HepG2 (cell line): ENCODE measurements around the gene HK2. TPM values are rescaled to one million over a fixed set of nuclear protein-coding genes. Genes with fewer than 3 reads are reported as not detected.

ENCODE experiments used
- CBX1 ChIP-seq: IDR thresholded peaks from one replicate; pipeline ENCODE4 v1.6.1; 2016; ENCODE audit warnings: antibody characterized with exemption, low read depth
- CEBPZ ChIP-seq: IDR thresholded peaks from 2 replicates; pipeline ENCODE4 v1.6.1; 2012; ENCODE audit warnings: low read length, improper control_type of control experiment
- GATAD2A ChIP-seq: IDR thresholded peaks from 2 replicates; pipeline ENCODE4 v1.6.1; 2016
- HNRNPL ChIP-seq: fragments of 200-400 bp; formaldehyde crosslinking; IDR thresholded peaks from 2 replicates; pipeline ENCODE4 v1.6.1; 2017; ENCODE audit warnings: mild to moderate bottlenecking, low read depth, low read length
- IRX3 ChIP-seq: sonication (generic); formaldehyde crosslinking; IDR thresholded peaks from 2 replicates; pipeline ENCODE4 v1.8.1; 2023; ENCODE audit warnings: mild to moderate bottlenecking, low read depth, missing genetic modification reagents, borderline replicate concordance
- KDM5A ChIP-seq: fragments of 200-600 bp; sonication (generic); IDR thresholded peaks from 2 replicates; pipeline ENCODE4 v1.7.0; 2018; ENCODE audit warnings: antibody characterized with exemption, mild to moderate bottlenecking, low read length, borderline replicate concordance
- KLF13 ChIP-seq: sonication (generic); formaldehyde crosslinking; IDR thresholded peaks from 2 replicates; pipeline ENCODE4 v1.4.0; 2020; ENCODE audit warnings: mild to moderate bottlenecking, missing genetic modification reagents
- LCORL ChIP-seq, 2 experiments: fragments of 450-650 bp in 1 of 2; sonication (generic) in 1 of 2; formaldehyde crosslinking in 1 of 2; IDR thresholded peaks; 2 replicates each; pipeline versions ENCODE4 v1.5.0 to v1.6.1; 2017 to 2020; ENCODE audit warnings: antibody characterized with exemption in 1 of 2, missing genetic modification reagents in 1 of 2
- RAD21 ChIP-seq: fragments of 450-650 bp; formaldehyde crosslinking; IDR thresholded peaks from 2 replicates; pipeline ENCODE4 v1.5.0; 2020; ENCODE audit warnings: mild to moderate bottlenecking
- SNAPC2 ChIP-seq: sonication (generic); formaldehyde crosslinking; IDR thresholded peaks from 2 replicates; pipeline ENCODE4 v1.8.1; 2022; ENCODE audit warnings: mild to moderate bottlenecking, missing genetic modification reagents
- SSRP1 ChIP-seq: IDR thresholded peaks from 2 replicates; pipeline ENCODE4 v1.6.1; 2016; ENCODE audit warnings: control low read depth
- ZMYM2 ChIP-seq: sonication (generic); formaldehyde crosslinking; IDR thresholded peaks from 2 replicates; pipeline ENCODE4 v1.8.0; 2022; ENCODE audit warnings: mild to moderate bottlenecking, missing genetic modification reagents
- ZNF530 ChIP-seq: sonication (generic); formaldehyde crosslinking; IDR thresholded peaks from 2 replicates; pipeline ENCODE4 v1.5.0; 2020; ENCODE audit warnings: low read depth, mild to moderate bottlenecking, missing genetic modification reagents
- ZNF687 ChIP-seq: sonication (generic); formaldehyde crosslinking; IDR thresholded peaks from 2 replicates; pipeline ENCODE4 v1.5.1; 2020; ENCODE audit warnings: mild to moderate bottlenecking, missing genetic modification reagents, moderate library complexity
- ZNF773 ChIP-seq: sonication (generic); formaldehyde crosslinking; IDR thresholded peaks from 2 replicates; pipeline ENCODE4 v1.4.0; 2020; ENCODE audit warnings: missing genetic modification reagents, borderline replicate concordance
- polyA plus RNA-seq, 8 experiments: library from polyadenylated mRNA; depleted of rRNA in 3 of 8; stranded (reverse) in 7 of 8; unstranded in 1 of 8; fragments of >200 nt; fragmentation: Illumina TruSeq in 4 of 8; extraction: Trizol in 4 of 8; gene quantifications; 2 replicates each; pipeline versions ENCODE4 v1.2.1 to v1.2.3, GENCODE V29; 2011 to 2016; ENCODE audit warnings: low read depth in 4 of 8, missing spikeins in 1 of 8, mixed read lengths in 1 of 8; ENCODE audit not compliant: insufficient read depth in 1 of 8
- total RNA-seq, 5 experiments: library from RNA; depleted of rRNA; stranded (reverse); fragments of >200 nt; fragmentation: Illumina TruSeq; extraction: Trizol; gene quantifications; 2 replicates each; pipeline ENCODE4 v1.2.3, GENCODE V29; 2016; ENCODE audit warnings: low read depth in 1 of 5
- TF ChIP-seq, protein P1 (sequence below): sonication (generic); formaldehyde crosslinking; IDR thresholded peaks from 2 replicates; pipeline ENCODE4; 2020; ENCODE audit warnings: missing genetic modification reagents, mild to moderate bottlenecking, borderline replicate concordance
- TF ChIP-seq, protein P2 (sequence below): sonication (generic); IDR thresholded peaks from 2 replicates; pipeline ENCODE4 v1.6.1; 2016; ENCODE audit warnings: low read depth, borderline replicate concordance

The HK2 gene
- total and polyA plus RNA-seq, 2 of the 13 experiments (the other 11 are each of a cell fraction or from before 2014, with no cell fraction given): 13.2 to 101 TPM

GRCh38 chr2:74865770-74866674, 32.1 kb downstream of the HK2 start (continued):
- TF ChIP-seq GATAD2A: peak; percentile 41; the same call in 1 of the 2 replicates
- TF ChIP-seq ZMYM2 (CRISPR knock-in tag): 0 out of 2 replicates have a peak, but pooled peaks have one; percentile 20
- no peak for TF ChIP-seq KLF13
- no peak for TF ChIP-seq ZNF530 (CRISPR knock-in tag)
- TF ChIP-seq ZNF687: peak; percentile 68
- no peak for TF ChIP-seq LCORL (IDR thresholded peaks at IDR 0.05)
- no peak for TF ChIP-seq LCORL (CRISPR knock-in tag; IDR thresholded peaks at IDR 0.05)
- no peak for TF ChIP-seq SSRP1 (CRISPR knock-in tag)
- TF ChIP-seq CEBPZ: no peak
- no peak for TF ChIP-seq ZNF773 (CRISPR knock-in tag)
- TF ChIP-seq KDM5A: no peak
- TF ChIP-seq RAD21 (CRISPR knock-in tag): no peak
- TF ChIP-seq CBX1: no peak
- TF ChIP-seq, protein P1, sequence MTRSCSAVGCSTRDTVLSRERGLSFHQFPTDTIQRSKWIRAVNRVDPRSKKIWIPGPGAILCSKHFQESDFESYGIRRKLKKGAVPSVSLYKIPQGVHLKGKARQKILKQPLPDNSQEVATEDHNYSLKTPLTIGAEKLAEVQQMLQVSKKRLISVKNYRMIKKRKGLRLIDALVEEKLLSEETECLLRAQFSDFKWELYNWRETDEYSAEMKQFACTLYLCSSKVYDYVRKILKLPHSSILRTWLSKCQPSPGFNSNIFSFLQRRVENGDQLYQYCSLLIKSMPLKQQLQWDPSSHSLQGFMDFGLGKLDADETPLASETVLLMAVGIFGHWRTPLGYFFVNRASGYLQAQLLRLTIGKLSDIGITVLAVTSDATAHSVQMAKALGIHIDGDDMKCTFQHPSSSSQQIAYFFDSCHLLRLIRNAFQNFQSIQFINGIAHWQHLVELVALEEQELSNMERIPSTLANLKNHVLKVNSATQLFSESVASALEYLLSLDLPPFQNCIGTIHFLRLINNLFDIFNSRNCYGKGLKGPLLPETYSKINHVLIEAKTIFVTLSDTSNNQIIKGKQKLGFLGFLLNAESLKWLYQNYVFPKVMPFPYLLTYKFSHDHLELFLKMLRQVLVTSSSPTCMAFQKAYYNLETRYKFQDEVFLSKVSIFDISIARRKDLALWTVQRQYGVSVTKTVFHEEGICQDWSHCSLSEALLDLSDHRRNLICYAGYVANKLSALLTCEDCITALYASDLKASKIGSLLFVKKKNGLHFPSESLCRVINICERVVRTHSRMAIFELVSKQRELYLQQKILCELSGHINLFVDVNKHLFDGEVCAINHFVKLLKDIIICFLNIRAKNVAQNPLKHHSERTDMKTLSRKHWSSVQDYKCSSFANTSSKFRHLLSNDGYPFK (CRISPR knock-in tag): no peak
- TF ChIP-seq HNRNPL: no peak
- TF ChIP-seq IRX3 (CRISPR knock-in tag): no peak
- TF ChIP-seq, protein P2, sequence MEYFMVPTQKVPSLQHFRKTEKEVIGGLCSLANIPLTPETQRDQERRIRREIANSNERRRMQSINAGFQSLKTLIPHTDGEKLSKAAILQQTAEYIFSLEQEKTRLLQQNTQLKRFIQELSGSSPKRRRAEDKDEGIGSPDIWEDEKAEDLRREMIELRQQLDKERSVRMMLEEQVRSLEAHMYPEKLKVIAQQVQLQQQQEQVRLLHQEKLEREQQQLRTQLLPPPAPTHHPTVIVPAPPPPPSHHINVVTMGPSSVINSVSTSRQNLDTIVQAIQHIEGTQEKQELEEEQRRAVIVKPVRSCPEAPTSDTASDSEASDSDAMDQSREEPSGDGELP: no peak
- TF ChIP-seq SNAPC2: 0 out of 2 replicates have a peak, but pooled peaks have one; percentile 65
